Caco-2 (cell line): ENCODE results near the gene BCKDK. TPM values are rescaled to one million over a fixed set of nuclear protein-coding genes. Genes with fewer than 3 reads are reported as not detected.

Experiments used
- BruUV-seq: library from RNA; stranded (reverse); fragments of 400-500 nt; replicated peaks from 2 replicates; lab custom pipeline; 2021; lab: Mats Ljungman, UMichigan
- CTCF ChIA-PET: fragments of 300-600 bp; sonication (Branson Sonifier 250); formaldehyde crosslinking; loops from one replicate; lab custom pipeline; 2022; ENCODE audit warnings: antibody characterized with exemption; lab: Charles Lee
- POLR2A ChIA-PET: fragments of 300-600 bp; sonication (Branson Sonifier 250); formaldehyde crosslinking; loops from one replicate; lab custom pipeline; 2022; ENCODE audit warnings: antibody characterized with exemption; lab: Charles Lee
- DNase-seq, 2 experiments: peaks; one replicate each; pipeline versions ENCODE4 v3.0.0 to v3.0.0-alpha.2; 2020 to 2022
- H3K27me3 ChIP-seq: replicated peaks from 2 replicates; pipeline ENCODE4 v1.6.0; 2011; ENCODE audit warnings: low read length; ENCODE audit not compliant: control insufficient read depth, insufficient read depth
- H3K36me3 ChIP-seq: 2 replicates; pipeline ENCODE4 v1.5.1; 2011; ENCODE audit warnings: low read length; ENCODE audit not compliant: control insufficient read depth, insufficient read depth
- H3K4me1 ChIP-seq: fragments of 250-450 bp; sonication (Bioruptor Pico); 2 replicates; pipeline ENCODE4 v1.5.1; 2020; ENCODE audit warnings: mild to moderate bottlenecking
- H3K4me3 ChIP-seq: 2 replicates; pipeline ENCODE4 v1.5.1; 2011; ENCODE audit warnings: low read depth, mild to moderate bottlenecking, control low read depth, low read length
- H3K9me3 ChIP-seq: fragments of 250-450 bp; sonication (Bioruptor Pico); 2 replicates; pipeline ENCODE4 v1.5.1; 2020; ENCODE audit warnings: mild to moderate bottlenecking, moderate library complexity
- H3K27ac Mint-ChIP-seq: one replicate; pipeline ENCODE4 v1.8.0; 2022; ENCODE audit warnings: mixed read lengths; ENCODE audit not compliant: unreplicated experiment
- H3K27me3 Mint-ChIP-seq: one replicate; pipeline ENCODE4 v1.8.0; 2022; ENCODE audit warnings: mixed read lengths; ENCODE audit not compliant: insufficient read depth, unreplicated experiment
- H3K36me3 Mint-ChIP-seq: one replicate; pipeline ENCODE4 v1.8.0; 2022; ENCODE audit warnings: mild to moderate bottlenecking, mixed read lengths; ENCODE audit not compliant: insufficient read depth, unreplicated experiment
- H3K4me1 Mint-ChIP-seq: one replicate; pipeline ENCODE4 v1.8.0; 2022; ENCODE audit warnings: low read depth, mixed read lengths; ENCODE audit not compliant: unreplicated experiment
- H3K4me3 Mint-ChIP-seq: one replicate; pipeline ENCODE4 v1.8.0; 2022; ENCODE audit warnings: mild to moderate bottlenecking, moderate library complexity, mixed read lengths; ENCODE audit not compliant: unreplicated experiment
- H3K9me3 Mint-ChIP-seq: one replicate; pipeline ENCODE4 v1.8.0; 2022; ENCODE audit warnings: mixed read lengths; ENCODE audit not compliant: unreplicated experiment
- intact Hi-C: fragments of 100-400 bp; cut with micrococcal nuclease; formaldehyde crosslinking; loops from one replicate; pipeline ENCODE4 v1.10.0; 2022; ENCODE audit not compliant: unreplicated experiment
- total RNA-seq: library from RNA; stranded (reverse); gene quantifications from 2 replicates; pipeline ENCODE4 v1.2.3, GENCODE V29; 2022
- TF ChIP-seq, protein P1 (sequence below), 2 experiments: fragments of 200-600 bp in 1 of 2; IDR thresholded peaks; 1 replicate in 1 of 2; 2 replicates in 1 of 2; pipeline versions ENCODE4 v1.5.1 to v1.8.0; 2011 to 2022; ENCODE audit warnings: antibody characterized with exemption in 1 of 2, control low read depth in 1 of 2, inconsistent platforms in 1 of 2, low read depth in 1 of 2, low read length in 1 of 2, mild to moderate bottlenecking in 1 of 2, moderate library complexity in 1 of 2; ENCODE audit not compliant: insufficient read depth in 1 of 2, severe bottlenecking in 1 of 2, unreplicated experiment in 1 of 2

Gene BCKDK
- total RNA-seq, 1 experiment from 2014 or later = 34.1 TPM

DNA sequence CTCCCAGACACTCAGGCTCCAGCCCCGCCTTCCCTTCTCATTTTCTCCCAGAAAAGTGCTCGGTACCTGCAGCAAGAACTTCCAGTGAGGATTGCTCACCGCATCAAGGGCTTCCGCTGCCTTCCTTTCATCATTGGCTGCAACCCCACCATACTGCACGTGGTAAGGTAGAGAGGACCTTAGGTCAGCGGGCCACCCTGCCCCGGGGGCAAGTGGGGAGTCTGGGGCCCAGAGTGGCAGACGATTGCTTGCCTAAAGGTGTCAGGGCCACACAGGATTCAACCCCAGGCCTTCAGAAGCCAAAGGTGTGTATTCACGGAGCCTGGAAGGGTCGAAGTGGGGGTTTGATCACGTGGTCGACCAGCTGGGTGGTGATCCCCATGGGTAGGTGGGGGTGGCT is 1.4 kb downstream of the BCKDK start:
- Mint-ChIP-seq H3K4me3 (peak overlapping the region; percentile 79), H3K27me3 (no peaks in the 10 kb centered on the region), H3K27ac (peak overlapping the region; percentile 59), H3K4me1 (peaks cover 12% of the 10 kb centered on the region), H3K9me3 (no peaks in the 10 kb centered on the region), H3K36me3 (peaks cover 13% of the 10 kb centered on the region)
- DNase-seq = no peak
- ChIA-PET POLR2A (no interaction called here), CTCF (interaction anchor here (0.6 kb wide), 1 partner anchor 36 kb away, joined by 3 read pairs; the partner anchor contains the start of genes ZNF646 and ZNF668)
- TF ChIP-seq, protein P1, sequence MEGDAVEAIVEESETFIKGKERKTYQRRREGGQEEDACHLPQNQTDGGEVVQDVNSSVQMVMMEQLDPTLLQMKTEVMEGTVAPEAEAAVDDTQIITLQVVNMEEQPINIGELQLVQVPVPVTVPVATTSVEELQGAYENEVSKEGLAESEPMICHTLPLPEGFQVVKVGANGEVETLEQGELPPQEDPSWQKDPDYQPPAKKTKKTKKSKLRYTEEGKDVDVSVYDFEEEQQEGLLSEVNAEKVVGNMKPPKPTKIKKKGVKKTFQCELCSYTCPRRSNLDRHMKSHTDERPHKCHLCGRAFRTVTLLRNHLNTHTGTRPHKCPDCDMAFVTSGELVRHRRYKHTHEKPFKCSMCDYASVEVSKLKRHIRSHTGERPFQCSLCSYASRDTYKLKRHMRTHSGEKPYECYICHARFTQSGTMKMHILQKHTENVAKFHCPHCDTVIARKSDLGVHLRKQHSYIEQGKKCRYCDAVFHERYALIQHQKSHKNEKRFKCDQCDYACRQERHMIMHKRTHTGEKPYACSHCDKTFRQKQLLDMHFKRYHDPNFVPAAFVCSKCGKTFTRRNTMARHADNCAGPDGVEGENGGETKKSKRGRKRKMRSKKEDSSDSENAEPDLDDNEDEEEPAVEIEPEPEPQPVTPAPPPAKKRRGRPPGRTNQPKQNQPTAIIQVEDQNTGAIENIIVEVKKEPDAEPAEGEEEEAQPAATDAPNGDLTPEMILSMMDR (IDR thresholded peaks at IDR 0.05; ENCODE audit: insufficient read depth in 1 of 2, low read depth in 1 of 2, low read length in 1 of 2, severe bottlenecking in 1 of 2, unreplicated experiment in 1 of 2) = no peak
- no peaks in the 10 kb centered on the region for H3K36me3 ChIP-seq
- H3K9me3 ChIP-seq = no peaks in the 10 kb centered on the region
- no TSS peak for BruUV-seq
- intact Hi-C loops = loop anchor here (5.0 kb wide), 1 partner anchor 33 kb away; no protein-coding TSS in a partner anchor
- no peaks in the 10 kb centered on the region for H3K27me3 ChIP-seq
- H3K4me1 ChIP-seq = peaks cover 15% of the 10 kb centered on the region
- no peak overlapping the region for H3K4me3 ChIP-seq

DNA sequence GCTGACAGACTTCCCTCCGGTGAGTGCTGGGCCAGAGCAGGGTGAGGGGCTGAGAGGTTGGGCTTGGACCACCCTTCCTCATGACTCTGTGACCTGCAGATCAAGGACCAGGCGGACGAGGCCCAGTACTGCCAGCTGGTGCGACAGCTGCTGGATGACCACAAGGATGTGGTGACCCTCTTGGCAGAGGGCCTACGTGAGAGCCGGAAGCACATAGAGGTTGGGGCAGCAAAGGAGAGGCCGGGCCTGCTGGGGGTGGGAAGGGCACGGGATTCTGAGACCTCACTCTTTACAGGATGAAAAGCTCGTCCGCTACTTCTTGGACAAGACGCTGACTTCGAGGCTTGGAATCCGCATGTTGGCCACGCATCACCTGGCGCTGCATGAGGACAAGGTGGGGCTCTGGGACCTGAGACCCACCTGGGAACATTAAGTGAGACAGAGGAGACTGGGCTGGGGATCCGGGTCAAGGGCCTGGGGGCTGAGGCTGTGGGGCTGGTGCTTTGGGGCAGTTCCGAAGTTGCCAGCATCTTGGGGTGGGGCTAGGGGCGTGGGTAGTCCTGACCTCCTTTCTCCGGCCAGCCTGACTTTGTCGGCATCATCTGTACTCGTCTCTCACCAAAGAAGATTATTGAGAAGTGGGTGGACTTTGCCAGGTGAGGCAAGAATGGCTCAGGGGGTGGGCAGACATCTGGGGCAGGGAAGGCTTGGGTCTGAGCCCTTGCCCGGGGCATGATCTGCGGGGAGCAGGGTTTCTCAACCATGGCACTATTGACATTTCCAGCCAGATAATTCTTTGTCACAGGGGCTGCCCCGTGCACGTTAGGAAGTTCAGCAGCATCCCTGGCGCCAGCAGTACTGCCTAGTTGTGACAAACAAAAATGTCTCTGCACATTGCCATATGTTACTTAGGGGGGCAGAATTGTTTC is 2.2 kb downstream of the BCKDK start:
- H3K36me3 ChIP-seq = no peaks in the 10 kb centered on the region
- Mint-ChIP-seq H3K36me3 (peaks cover 13% of the 10 kb centered on the region), H3K4me3 (peak overlapping the region; percentile 79), H3K27me3 (no peaks in the 10 kb centered on the region), H3K9me3 (no peaks in the 10 kb centered on the region), H3K4me1 (peaks cover 12% of the 10 kb centered on the region), H3K27ac (peak overlapping the region; percentile 59)
- H3K9me3 ChIP-seq = no peaks in the 10 kb centered on the region
- DNase-seq = no peak
- no peak overlapping the region for H3K4me3 ChIP-seq
- intact Hi-C loops = no loop called here
- ChIA-PET POLR2A (no interaction called here), CTCF (interaction anchor here (0.6 kb wide), 1 partner anchor 36 kb away, joined by 3 read pairs; the partner anchor contains the start of genes ZNF646 and ZNF668)
- peaks cover 16% of the 10 kb centered on the region for H3K4me1 ChIP-seq
- no TSS peak for BruUV-seq
- H3K27me3 ChIP-seq = no peaks in the 10 kb centered on the region
- TF ChIP-seq, protein P1 (IDR thresholded peaks at IDR 0.05; ENCODE audit: insufficient read depth in 1 of 2, low read depth in 1 of 2, low read length in 1 of 2, severe bottlenecking in 1 of 2, unreplicated experiment in 1 of 2) = no peak

DNA sequence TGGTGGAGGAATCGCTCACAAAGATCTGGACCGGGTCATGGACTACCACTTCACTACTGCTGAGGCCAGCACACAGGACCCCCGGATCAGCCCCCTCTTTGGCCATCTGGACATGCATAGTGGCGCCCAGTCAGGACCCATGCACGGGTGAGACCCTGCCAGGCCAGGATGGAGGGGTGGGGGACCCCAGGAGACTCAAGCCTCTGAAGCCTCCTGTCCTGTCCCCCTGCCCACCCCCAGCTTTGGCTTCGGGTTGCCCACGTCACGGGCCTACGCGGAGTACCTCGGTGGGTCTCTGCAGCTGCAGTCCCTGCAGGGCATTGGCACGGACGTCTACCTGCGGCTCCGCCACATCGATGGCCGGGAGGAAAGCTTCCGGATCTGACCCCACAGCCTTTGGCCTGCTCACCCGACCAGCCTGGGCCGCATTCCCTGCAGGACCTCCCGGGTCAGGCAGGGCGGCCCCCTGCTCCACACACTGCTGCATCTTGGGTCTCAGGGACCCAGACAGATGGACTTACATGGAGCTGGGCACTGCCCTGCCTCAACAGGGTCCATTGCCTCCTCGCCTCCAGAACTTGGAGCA is 3.8 kb downstream of the BCKDK start:
- Histone ChIP-seq H3K4me3 (no peak overlapping the region), H3K9me3 (no peaks in the 10 kb centered on the region), H3K4me1 (peaks cover 16% of the 10 kb centered on the region), H3K36me3 (no peaks in the 10 kb centered on the region), H3K27me3 (no peaks in the 10 kb centered on the region)
- CTCF ChIA-PET = no interaction called here
- Mint-ChIP-seq H3K36me3 (peaks cover 24% of the 10 kb centered on the region), H3K9me3 (no peaks in the 10 kb centered on the region), H3K27ac (no peak overlapping the region), H3K4me3 (no peak overlapping the region), H3K27me3 (no peaks in the 10 kb centered on the region), H3K4me1 (peaks cover 12% of the 10 kb centered on the region)
- intact Hi-C loops = no loop called here
- no peak for DNase-seq
- TF ChIP-seq, protein P1 (IDR thresholded peaks at IDR 0.05; ENCODE audit: insufficient read depth in 1 of 2, low read depth in 1 of 2, low read length in 1 of 2, severe bottlenecking in 1 of 2, unreplicated experiment in 1 of 2) = no peak
- no TSS peak for BruUV-seq
- POLR2A ChIA-PET = no interaction called here
